ENCODE data around the gene RGS3.

- TF ChIP-seq MXI1 (IDR thresholded peaks at IDR 0.05; ENCODE audit: low read depth, low read length), result no peak
- TF ChIP-seq EGR1 (IDR thresholded peaks at IDR 0.05; ENCODE audit: borderline replicate concordance in 1 of 2, low read depth in 2 of 2, low read length in 2 of 2), result no peak
- no peak for TF ChIP-seq EP300 (IDR thresholded peaks at IDR 0.05; ENCODE audit: borderline replicate concordance in 1 of 2, control insufficient read depth in 1 of 2, low read depth in 2 of 2, low read length in 2 of 2)
- TF ChIP-seq REST (IDR thresholded peaks at IDR 0.05; ENCODE audit: low read depth, low read length), result no peak
Measured at GRCh38 chr9:113617550-113617949, 154.0 kb downstream of the RGS3 start.

Measured in GM12878 (cell line).